Left ventricle myocardium superior (tissue), 1 donor: Measurements from ENCODE around the gene TEAD3. TPM values are rescaled to one million over a fixed set of nuclear protein-coding genes. Genes with fewer than 3 reads are reported as not detected.

ENCODE experiments used
- ATAC-seq: fragments of 200-7000 bp; cut with Tn5 transposase; one replicate; pipeline ENCODE4 v1.9.1; 2020; ENCODE audit warnings: mild to moderate bottlenecking, moderate library complexity
- DNase-seq: peaks from one replicate; pipeline ENCODE4 v3.0.0-alpha.2; 2020
- intact Hi-C: fragments of 100-400 bp; cut with micrococcal nuclease; formaldehyde crosslinking; loops from one replicate; pipeline ENCODE4 v1.11.0; 2022
- total RNA-seq: library from RNA; stranded (reverse); fragmentation: NEBNext Ultra II Directional; extraction: Animal tissue kit (Norgen Biotek cat#: 25700); gene quantifications from one replicate; pipeline ENCODE4 v1.2.1, GENCODE V29; 2021
- donor health status: DM: no; HTN: yes; CAD: no; lungs with severe emphysema.

Gene TEAD3
- total RNA-seq, 1 donor from 2014 or later, result 30.4 TPM

DNA sequence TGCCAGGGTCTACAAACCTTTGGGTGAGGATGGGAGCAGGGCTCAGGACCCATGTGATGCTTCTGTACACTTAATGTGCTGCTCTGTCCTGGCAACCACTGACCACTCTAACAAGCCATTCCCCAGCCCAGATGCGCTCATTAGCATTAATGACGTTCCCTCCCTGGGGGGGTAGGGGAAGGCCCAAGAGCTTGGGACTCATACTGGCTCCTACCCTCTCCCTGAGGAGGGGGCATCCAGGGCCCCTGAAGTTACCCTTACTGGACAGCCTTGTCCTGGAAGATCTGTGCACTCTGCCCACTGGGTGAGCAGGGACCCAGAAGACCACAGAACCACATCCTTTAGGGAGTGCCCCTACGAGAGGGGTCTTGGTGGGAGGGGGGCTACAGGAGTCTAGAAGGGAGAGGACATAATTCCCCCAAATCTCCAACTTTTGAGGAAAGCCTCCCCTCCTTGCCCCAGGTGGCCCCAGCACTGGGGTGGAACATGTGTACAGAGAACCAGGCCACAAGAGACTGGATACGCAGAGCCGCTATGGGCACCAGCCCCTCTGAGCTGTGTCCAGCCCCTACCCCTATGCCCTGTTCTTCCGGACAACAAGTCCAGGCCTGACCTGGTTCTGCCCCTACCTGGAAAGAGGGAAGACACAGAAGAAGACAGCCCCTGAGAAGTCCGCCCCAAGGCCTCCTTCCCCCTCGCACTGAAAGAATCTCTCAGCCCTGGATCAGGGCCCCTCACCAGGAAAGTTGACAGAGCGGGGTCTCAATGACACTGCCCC lies 1.4 kb downstream of the TEAD3 start:
- no peak for ATAC-seq
- intact Hi-C loops, result no loop called here
- no peak for DNase-seq

DNA sequence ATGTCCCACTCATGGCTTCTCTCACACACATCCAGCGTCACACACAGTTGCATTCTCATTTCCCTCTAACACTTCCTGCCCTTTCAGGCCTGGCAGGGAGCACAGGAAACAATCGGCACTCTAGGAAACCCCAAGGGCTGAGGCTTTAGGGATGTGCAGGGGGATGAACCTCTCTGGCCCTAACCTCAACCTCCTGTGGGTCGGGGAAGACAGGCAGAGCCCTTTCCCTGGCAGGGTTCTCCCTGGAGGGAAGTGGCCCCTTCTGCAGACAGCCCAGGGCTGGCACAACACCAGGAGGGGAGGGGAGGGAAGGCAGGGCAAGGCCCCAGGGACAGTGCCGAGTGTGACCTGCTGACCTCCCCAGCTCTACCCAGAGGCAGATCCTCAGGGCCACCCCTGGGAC lies 2.7 kb downstream of the TEAD3 start:
- ATAC-seq, result no peak

DNA sequence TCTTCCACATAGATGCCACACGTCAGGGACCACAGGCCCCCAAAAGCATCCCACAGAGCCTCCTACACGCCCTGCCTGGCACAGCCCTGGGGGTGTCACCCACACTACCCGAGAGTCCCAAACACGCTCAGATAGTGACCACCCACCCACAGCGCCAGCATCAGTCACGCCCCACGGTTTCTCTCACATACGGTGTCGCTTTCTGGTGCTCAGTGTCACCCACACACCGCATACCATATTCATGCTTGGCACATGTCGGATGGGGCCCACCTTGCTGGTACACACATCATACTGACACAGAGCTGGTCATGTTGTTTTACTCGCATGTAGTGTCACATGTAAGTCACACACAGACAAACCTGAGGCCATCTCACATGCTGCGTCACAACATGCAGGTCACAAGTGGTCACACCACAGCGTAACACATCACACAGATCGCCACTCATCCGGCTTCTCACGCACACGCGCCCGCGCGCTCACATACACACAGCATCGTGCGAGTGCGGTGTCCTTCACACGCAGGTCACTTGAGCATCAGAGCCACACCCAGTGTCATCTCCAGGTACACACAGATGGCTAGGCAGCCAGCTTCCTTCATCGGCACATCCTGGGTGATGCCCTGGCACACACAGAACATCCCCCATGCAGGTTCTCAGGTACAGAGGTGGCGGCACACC lies 3.4 kb downstream of the TEAD3 start:
- intact Hi-C loops, result no loop called here
- DNase-seq, result no peak
- no peak for ATAC-seq

More for the DNA sequence above, 2.7 kb downstream of the TEAD3 start:
- intact Hi-C loops, result no loop called here
- DNase-seq, result peak; percentile 51

DNA sequence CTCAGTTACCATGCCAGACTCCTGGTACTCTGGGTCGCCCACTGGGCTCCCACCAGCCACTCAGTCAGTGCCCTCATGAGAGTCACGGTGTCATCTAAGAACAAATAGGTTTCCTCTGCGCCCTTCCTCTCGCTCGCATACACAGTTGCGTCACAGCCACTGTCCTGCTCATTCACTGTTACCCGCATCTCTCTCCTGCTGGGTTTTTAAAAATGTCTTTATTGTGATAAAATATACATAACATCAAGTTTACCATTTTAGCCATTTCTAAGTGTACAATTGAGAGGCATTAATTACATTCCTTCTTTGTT lies 4.0 kb downstream of the TEAD3 start:
- ATAC-seq (no peak), DNase-seq (no peak)
- intact Hi-C loops, result no loop called here

DNA sequence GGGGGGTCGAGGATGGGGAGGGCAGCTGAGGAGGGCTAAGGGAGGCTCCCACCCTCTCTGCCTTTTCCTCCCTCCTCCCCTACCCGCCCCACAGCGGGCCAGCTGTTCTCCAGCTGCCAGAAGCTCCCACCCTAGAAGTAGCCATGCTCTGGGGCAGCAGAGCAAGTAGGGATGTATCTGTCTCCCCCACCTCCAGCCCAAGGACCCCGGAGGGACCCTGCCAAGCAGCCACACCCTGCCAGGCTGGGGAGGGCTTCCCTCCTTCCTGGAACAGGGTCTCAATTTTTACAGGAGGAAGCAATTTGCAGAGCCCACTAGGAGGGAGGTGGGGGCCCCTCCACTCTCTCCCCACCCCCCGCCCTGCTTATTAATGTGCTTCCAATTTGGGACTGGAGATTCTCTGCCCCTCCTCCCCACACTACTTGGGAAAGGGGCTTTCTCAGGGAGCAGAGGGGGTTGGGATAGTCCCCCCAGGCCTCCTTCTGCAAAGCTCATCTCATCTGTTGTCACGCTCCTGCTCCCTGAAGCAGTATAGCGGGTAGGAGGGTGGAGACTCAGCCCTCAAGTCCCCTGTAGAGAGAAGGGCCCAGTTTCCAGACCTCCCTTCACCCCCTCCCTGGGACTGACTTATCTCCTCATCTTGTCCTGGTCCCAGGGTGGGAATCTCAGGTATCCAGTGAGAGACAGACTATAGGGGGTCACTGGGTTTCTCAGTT lies 4.5 kb downstream of the TEAD3 start:
- ATAC-seq (no peak), DNase-seq (no peak)
- intact Hi-C loops, result no loop called here

DNA sequence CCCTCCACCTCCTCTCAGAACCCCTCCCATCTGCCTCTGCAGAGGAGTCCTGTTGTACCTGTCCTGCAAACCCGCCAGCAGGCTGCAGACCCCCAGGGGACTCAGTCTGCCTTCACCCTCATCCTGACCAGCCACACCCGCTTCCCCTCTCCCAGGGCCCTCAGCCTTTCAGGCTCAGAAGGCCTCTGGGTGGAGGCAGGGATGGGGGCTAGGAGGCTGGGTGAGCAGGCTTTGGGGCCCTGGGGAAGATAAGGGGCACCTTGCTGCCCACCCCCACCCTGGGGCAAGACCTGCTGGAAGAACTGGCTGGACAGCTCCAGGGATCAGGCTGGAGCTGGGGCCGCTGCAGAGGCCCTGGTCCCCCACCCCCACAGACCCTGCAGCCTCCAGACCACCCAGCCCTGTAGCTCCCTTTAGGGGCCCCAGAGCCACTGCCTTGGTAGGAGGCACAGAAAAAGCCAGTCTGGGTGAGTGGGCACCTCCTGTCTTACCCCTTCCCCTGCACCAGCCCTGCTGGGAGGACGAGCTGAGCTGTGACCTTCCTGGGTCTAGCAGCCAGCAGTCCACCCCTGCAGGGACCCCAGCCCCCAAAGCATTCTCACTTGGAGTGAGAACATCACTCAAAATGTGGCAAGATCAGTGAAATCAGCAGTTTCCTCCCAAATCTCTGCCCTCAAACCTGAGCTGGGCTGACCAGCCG lies 5.2 kb downstream of the TEAD3 start:
- no peak for DNase-seq
- ATAC-seq, result no peak
- intact Hi-C loops, result no loop called here

DNA sequence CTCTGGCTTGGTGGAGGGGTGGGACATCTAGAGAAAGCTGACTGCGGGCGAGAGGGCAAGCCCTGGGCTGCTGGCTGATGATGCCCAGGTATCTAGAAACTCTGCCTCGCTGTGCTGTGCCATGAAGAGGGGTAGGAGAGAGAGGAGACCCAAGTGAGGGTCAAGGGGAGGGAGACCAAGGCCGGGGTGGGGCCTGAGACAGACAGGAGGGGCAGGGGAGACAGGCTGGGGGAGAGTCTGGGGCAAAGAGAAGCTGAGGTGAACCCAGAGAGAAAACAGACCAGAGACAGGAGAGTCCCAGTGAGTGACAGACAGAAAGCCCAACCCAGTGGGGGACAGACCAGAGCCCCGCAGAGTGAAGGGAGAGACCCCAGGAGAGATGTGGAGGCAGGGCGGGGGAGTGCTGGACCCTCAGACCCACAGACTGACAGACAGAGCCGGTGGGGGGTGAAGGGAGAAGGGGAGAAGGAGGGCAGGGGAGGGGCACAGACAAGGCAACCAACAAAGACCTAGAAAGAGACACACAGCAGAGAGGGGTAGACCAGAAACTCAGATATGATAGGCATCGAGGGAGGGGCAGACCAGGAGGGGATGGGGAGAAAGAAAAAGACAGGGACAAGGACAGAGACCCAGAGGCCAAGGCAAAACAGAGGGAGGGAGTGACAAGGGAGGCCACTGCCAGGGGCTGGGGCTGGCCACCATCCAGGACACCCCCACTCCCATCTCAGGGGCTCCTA lies 5.9 kb downstream of the TEAD3 start:
- DNase-seq, result no peak
- intact Hi-C loops, result no loop called here
- no peak for ATAC-seq

DNA sequence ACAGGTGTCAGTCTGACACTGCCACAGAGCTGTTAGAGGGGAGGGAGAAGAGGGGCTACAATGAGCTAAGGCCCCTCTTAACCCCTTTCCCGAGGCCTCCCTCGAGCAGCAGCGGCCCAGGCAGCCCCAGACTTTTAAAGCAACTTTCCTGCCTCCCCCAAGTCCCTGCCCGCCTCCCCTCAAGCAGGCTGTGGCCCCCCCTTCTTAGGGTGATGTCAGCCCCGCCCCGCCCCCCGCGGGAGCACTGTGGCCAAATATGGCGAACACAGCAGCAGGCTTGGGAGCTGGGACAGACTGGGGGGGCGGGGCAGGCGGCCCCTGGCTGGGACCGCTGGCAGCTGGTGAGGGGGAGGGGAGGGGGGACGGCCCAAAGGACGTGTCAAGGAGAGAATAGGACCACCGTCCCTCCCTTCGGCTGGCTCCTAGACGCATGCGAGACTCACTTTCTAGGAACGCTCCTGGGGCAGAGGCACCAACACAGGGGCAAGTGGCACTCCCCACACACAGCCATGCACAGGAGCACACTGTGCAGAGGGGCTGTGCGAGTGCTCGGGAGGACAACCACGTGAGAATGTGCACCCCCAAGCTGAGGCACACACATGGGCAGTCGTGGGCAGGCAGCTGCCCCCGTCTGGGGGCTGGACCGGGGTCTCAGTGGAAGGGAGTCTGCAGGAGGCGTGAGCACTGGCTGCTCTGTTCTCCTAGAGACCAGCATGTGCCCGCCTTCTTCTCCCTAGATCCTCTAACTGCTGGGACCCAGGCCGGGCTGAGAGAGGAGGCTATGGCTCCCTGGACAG lies 6.7 kb downstream of the TEAD3 start:
- intact Hi-C loops, result no loop called here
- peak; percentile 92 for DNase-seq

DNA sequence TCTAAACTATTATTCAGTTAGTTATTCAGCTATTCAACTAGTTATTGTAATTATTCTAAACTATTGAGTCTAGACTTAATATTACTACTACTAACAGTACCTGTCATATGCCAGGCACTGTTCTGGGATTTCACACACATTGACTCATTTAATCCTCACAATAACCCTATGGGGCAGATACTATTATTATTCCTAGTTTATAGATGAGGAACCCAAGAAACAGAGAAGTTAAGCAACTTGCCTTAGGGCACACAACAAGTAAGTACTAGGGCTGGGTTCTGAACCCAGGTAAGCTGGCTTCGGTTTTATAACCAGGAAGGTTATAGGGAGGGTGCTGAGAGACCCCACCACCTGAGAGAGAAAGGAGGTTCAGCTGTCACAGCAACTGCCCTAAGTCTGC lies 7.8 kb downstream of the TEAD3 start:
- no peak for DNase-seq
- intact Hi-C loops, result no loop called here
- ATAC-seq, result no peak

More for the DNA sequence above, 6.7 kb downstream of the TEAD3 start:
- peak; percentile 77 for ATAC-seq

DNA sequence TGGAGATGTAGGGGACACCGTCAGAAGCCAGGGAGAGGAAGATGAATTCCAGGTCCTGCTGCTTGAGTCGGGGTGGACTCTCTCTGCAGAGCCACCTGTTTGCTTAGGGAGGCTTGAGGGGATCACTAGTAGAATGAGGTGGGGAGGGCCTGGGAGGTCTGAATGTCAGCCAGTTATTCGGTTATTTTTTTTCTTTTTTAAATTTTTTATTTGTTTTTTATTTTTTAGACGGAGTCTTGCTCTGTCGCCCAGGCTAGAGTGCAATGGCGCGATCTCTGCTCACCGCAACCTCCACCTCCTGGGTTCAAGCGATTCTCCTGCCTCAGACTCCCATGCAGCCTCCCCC lies 8.4 kb downstream of the TEAD3 start:
- DNase-seq (no peak), ATAC-seq (no peak)
- intact Hi-C loops, result no loop called here

DNA sequence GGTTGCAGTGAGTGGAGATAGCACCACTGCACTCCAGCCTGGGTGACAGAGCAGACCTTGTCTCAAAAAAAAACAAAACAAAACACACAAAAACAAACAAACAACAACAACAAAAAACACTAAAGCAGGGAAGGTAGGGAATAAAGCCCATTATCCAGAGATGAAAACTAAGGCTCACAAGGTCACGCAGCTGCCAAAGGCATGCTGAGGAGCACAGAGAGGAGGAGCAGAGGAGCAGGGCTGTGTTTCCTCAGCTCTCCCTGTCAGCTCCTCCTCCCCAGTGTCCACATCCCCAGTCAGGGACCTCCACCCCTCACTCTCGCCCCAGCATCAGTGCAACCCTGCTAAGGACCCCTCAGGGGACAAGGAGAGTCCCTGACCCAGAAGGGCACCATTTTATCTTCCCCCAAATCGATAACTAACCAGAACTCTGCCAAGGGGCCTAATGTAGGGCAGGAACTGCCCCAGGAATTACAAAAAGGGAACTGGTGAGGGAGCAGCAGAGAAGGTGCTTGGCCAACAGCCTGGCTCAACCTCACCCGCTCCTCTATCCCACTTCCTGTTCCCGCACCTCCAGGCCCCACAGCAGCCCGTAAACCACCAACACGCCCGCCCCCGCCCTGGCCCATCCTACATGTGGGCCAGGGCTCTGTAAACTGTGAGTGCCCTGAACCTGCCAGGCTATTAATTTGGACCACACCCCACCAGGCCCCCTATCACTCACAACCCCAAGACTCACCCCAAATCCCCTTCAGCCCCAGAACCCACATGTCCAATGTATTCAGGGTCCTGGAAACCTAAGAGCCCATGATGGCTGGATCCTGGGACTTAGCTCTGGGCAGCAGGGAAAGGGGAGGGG lies 9.0 kb downstream of the TEAD3 start:
- DNase-seq, result no peak
- intact Hi-C loops, result no loop called here
- no peak for ATAC-seq

DNA sequence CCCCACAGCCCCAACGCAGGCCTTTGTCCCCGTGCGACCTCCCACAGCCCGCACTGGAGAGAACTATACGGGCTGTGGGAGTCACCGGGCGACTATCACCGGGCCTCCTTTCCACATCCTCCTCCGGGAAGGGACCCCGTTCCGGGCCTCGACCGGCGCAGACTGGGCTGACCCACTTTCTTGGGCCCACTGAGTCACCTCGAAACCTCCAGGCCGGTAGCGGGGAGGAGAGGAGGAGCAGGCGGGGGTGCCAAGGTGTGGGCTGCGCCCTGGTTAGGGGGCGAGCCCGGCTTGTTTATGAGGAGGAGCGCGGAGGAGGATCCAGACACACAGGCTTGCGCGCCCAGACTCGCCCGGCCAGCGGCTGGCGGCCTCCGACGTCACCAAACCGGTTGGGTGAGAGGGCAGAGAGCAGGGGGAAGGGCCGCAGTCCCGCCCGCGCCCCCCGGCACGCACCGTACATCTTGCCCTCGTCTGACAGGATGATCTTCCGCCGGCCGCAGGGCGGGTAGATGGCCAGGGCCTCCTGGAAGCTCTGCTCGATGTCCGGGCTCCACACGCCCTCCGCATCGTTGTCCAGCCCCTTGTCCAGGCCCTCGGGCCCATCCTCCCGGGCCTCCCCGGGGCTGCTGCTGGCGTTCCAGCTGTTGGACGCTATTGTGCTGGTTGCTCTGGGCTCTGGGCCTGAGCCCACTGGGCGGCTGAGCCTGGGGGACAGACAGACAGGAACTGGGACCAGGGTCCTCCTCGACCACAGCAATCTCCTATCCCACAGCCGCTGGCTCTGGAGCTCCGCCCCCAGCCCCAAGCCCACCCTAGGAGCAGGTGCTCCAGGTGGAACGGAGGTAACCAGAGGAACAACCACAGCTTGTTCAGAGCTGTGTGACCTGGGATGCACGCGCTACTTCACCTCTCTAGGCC lies 10.6 kb downstream of the TEAD3 start:
- ATAC-seq, result peak; percentile 34
- intact Hi-C loops, result no loop called here
- peak; percentile 76 for DNase-seq

DNA sequence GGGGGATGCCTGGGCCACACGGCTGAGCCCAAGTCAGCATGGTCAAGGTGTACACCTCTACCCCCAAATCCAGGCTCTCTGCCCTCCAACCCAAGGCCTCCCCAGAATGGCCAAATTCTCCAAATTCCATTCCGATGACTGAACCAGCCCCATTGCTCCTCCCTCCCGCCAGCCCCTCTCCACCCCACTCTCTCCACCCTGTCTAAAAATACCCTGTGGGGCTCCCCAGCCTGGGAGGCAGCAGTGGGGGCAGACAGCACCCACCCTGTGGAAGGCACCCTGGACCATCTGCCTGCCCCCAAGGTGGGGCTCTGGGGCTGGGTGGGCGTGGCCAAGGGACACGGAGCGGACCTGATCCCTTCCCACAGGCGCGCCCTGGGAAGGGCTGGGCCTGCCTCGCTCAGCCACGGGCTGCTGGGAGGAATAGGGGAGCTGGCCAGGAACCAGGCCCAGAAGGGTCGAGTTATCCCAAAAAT lies 11.4 kb downstream of the TEAD3 start:
- ATAC-seq, result peak; percentile 24
- intact Hi-C loops, result no loop called here
- peak; percentile 62 for DNase-seq

DNA sequence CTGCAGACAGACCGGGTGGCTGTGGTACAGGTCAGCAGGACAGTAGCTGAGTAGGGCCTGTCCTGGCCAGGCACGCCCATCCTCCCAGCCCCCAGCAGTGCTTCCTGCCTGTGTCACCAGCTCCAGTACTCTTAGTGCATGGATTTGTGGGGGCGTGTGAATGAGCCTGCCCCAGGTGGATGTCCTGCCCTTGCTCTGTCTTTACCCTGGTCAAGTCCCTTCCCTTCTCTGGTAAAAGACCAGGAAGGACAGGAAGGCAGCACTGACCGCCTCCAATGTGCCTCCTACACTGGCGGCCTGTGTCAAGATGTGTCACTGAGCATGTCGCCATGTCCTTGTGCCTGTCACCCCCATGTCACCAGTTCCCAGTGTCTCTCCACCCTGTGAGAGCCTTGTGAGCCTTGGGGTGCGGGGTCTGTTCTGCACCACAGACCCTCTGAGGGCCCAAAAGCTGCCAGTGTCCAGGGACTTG lies 11.9 kb downstream of the TEAD3 start:
- DNase-seq (no peak), ATAC-seq (no peak)

DNA sequence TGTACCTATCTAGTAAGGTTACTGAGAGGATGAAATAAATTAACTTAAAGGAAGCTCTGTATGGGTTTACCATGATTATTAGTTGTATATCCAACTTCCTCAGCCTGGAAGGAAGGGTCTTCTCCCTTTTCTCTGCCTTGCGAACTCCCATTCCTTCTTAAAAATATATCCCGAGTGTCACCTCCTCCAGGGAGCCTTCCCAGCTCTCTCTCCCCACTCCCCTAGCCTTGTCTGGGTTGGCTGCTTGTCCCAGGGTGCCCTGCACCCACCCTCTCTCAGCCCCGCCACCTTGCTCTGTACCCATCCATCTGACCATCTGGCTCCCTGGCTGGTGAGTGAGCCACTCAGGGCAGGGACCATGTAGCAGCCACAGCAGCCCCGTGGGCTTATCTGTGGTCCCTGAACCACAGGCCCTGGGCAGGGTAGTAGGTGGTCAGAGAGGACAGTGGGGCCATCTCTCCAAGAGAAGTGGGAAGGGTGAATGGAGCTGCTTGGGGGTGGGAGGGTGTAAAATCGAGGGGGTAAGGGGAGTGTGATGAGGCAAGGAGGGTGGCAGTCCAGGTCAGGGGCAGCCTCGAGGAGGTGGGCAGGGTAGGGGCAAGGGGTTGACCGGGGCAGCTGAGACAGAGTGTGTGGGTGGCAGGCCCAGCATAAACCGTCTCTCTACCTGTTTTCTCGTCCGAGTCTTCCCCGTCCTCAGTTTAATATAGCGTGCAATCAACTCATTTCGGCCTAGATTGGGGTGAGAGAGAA lies 12.8 kb downstream of the TEAD3 start:
- no peak for ATAC-seq
- intact Hi-C loops, result no loop called here
- no peak for DNase-seq

More for the DNA sequence above, 11.9 kb downstream of the TEAD3 start:
- intact Hi-C loops, result no loop called here

DNA sequence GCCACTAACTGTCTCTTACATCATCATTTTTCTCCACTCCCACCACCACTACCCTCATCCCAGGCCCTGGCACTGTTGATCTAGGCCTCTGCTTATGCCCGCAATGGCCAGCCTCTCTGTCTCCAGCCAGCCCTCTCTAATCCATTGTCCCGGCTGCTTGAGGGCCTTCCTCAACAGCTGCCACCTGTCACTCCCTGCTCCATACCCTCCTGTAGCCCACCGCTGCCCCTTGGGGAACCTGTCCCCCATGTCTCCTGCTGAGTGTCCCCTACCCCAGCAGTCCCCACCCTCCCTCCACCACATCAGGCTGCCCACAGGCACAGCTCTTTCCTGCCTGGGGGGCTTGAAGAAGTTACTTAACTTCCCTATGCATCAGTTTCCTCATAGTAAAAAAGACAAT lies 13.4 kb downstream of the TEAD3 start:
- intact Hi-C loops, result no loop called here
- DNase-seq (no peak), ATAC-seq (no peak)
